Measurements from ENCODE around the gene MSLN.

GRCh38 chr16:775236-775796 lies 14.8 kb downstream of the MSLN start:
- no peak for TF ChIP-seq CTCF (conservative IDR thresholded peaks at IDR 0.05; ENCODE audit: low read depth in 2 of 2)
- no peak for TF ChIP-seq REST (IDR thresholded peaks at IDR 0.05; ENCODE audit: unreplicated experiment)
- no peak for TF ChIP-seq POLR2AphosphoS5 (IDR thresholded peaks at IDR 0.05; ENCODE audit: low read depth)
- no peak for TF ChIP-seq EZH2 (IDR thresholded peaks at IDR 0.05; ENCODE audit: low read depth, unreplicated experiment)
- TF ChIP-seq ZNF462 (CRISPR knock-in tag; IDR thresholded peaks at IDR 0.05), result no peak
- TF ChIP-seq CREB1 (CRISPR knock-in tag; IDR thresholded peaks at IDR 0.05; ENCODE audit: low read depth), result no peak
- no peak for TF ChIP-seq STAT1 (IDR thresholded peaks at IDR 0.05; ENCODE audit: unreplicated experiment)
- TF ChIP-seq EZH2phosphoT487 (IDR thresholded peaks at IDR 0.05; ENCODE audit: unreplicated experiment), result no peak
